ENCODE measurements around the gene GALNT1.

GALNT1 gene

DNA sequence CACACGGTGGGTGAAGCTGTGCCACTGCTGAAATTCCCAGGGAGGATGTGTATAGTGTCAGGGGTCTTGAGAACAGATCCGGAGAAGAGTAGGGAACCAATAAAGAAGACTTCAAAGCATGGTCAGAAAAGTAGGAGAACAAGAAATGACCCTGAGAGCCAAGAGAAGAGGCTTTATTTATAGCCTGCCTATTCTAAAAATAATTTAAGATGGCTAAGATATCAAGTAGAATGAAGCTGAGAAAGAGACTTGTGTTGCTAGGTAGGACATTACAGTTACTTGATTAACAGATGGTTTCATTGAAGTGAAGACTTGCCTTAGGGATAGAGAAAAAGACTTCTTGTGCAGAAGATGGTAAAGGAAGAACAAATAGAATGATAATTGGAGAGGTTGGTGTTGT, 43.7 kb downstream of the GALNT1 start:
- no peak overlapping the region for H3K4me3 ChIP-seq (ENCODE audit: low read depth, low read length)
- no peak for TF ChIP-seq CTCF (IDR thresholded peaks at IDR 0.05; ENCODE audit: low read depth, low read length, missing control alignments)
- no peak for DNase-seq (ENCODE audit: low read depth)

DNA sequence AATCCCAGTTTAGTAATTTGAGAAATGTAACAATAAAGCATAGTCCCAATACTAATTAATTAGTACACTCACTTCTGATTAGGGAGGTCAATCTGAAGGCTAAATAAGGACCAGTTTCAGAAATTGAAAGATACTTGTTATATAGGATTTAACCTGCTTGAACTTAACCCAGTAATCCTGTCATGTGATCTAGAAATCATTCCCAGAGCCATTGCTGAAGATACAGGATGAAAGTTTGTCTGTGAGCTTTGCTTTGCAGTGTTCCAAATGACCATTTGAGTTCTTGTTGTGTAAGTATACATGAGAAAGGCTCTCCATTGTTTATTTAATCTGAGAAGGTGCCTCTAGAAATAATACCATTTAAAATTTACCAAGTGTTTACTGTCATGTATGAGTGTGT, 52.2 kb downstream of the GALNT1 start:
- TF ChIP-seq CTCF (IDR thresholded peaks at IDR 0.05; ENCODE audit: low read depth, low read length, missing control alignments): no peak
- DNase-seq (ENCODE audit: low read depth): no peak
- H3K4me3 ChIP-seq (ENCODE audit: low read depth, low read length): no peak overlapping the region

DNA sequence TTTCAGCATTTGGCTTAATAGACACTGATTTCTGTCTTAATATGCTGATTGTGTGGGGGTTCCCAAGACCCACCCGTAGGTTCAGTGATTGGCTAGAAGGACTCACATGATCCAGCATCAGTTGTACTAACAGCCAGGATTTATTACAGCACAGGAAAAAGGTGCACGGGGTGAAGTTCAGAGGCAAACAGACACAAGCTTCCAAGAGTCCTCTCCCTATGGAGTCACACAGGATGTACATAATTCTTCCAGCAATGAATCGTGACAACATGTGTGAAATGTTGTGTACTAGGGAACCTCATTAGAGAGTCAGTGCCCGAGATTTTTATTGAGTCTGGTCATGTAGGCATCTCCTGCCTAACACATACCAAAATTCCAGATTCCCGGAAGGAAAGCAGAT, 52.8 kb downstream of the GALNT1 start:
- TF ChIP-seq CTCF (IDR thresholded peaks at IDR 0.05; ENCODE audit: low read depth, low read length, missing control alignments): no peak

GRCh38 chr18:35635170-35635569, 53.6 kb downstream of the GALNT1 start:
- TF ChIP-seq CTCF (IDR thresholded peaks at IDR 0.05; ENCODE audit: low read depth, low read length, missing control alignments): no peak
- no peak overlapping the region for H3K4me3 ChIP-seq (ENCODE audit: low read depth, low read length)
- DNase-seq (ENCODE audit: low read depth): no peak

More for the DNA sequence above, 52.8 kb downstream of the GALNT1 start:
- no peak overlapping the region for H3K4me3 ChIP-seq (ENCODE audit: low read depth, low read length)
- DNase-seq (ENCODE audit: low read depth): no peak

GRCh38 chr18:35637227-35637626, 55.7 kb downstream of the GALNT1 start:
- no peak for DNase-seq (ENCODE audit: low read depth)
- H3K4me3 ChIP-seq (ENCODE audit: low read depth, low read length): no peak overlapping the region
- no peak for TF ChIP-seq CTCF (IDR thresholded peaks at IDR 0.05; ENCODE audit: low read depth, low read length, missing control alignments)

GRCh38 chr18:35639296-35639695, 57.8 kb downstream of the GALNT1 start:
- no peak for DNase-seq (ENCODE audit: low read depth)
- TF ChIP-seq CTCF (IDR thresholded peaks at IDR 0.05; ENCODE audit: low read depth, low read length, missing control alignments): no peak
- H3K4me3 ChIP-seq (ENCODE audit: low read depth, low read length): no peak overlapping the region

- TF ChIP-seq CTCF (IDR thresholded peaks at IDR 0.05; ENCODE audit: low read depth, low read length, missing control alignments): no peak
- no peak overlapping the region for H3K4me3 ChIP-seq (ENCODE audit: low read depth, low read length)
- no peak for DNase-seq (ENCODE audit: low read depth)
Measured at GRCh38 chr18:35641467-35641866, 59.9 kb downstream of the GALNT1 start.

Data from GM12864 (cell line).